OCI-LY7 (cell line): ENCODE measurements around the gene ZMIZ1. TPM values are rescaled to one million over a fixed set of nuclear protein-coding genes. Genes with fewer than 3 reads are reported as not detected.

ENCODE experiments used
- BruUV-seq: library from RNA; stranded (reverse); fragments of 400-500 nt; replicated peaks from 2 replicates; lab custom pipeline; 2021; lab: Mats Ljungman, UMichigan
- CTCF ChIA-PET: fragments of 300-600 bp; sonication (Branson Sonifier 250); formaldehyde crosslinking; loops from one replicate; lab custom pipeline; 2022; ENCODE audit warnings: antibody characterized with exemption; ENCODE audit not compliant: unreplicated experiment; lab: Charles Lee
- POLR2A ChIA-PET: fragments of 300-600 bp; sonication (Branson Sonifier 250); formaldehyde crosslinking; loops from one replicate; lab custom pipeline; 2022; ENCODE audit warnings: antibody characterized with exemption; lab: Charles Lee
- DNase-seq: peaks from one replicate; pipeline ENCODE4 v3.0.0-alpha.2; 2015; ENCODE audit warnings: low spot score
- H2AFZ ChIP-seq: fragments of 200-600 bp; sonication (generic), shearing (Covaris generic); 2 replicates; pipeline ENCODE4 v1.6.1; 2014; ENCODE audit warnings: mild to moderate bottlenecking, antibody characterized with exemption, low read length, moderate library complexity
- H3K27ac ChIP-seq: fragments of 200-600 bp; sonication (generic); 2 replicates; pipeline ENCODE4 v1.5.1; 2014; ENCODE audit warnings: mixed run types, low read depth, mild to moderate bottlenecking, moderate library complexity, low read length, inconsistent platforms; ENCODE audit not compliant: poor library complexity, severe bottlenecking
- H3K36me3 ChIP-seq: fragments of 200-600 bp; sonication (generic); 2 replicates; pipeline ENCODE4 v1.6.1; 2014; ENCODE audit warnings: mild to moderate bottlenecking, antibody characterized with exemption, low read length, moderate library complexity, mixed read lengths; ENCODE audit not compliant: insufficient read depth
- H3K4me1 ChIP-seq: fragments of 200-600 bp; sonication (generic); 2 replicates; pipeline ENCODE4 v1.5.1; 2014; ENCODE audit warnings: mild to moderate bottlenecking, low read length; ENCODE audit not compliant: insufficient read depth, poor library complexity, severe bottlenecking
- H3K4me2 ChIP-seq: fragments of 200-600 bp; sonication (generic); 2 replicates; pipeline ENCODE4 v1.6.1; 2014; ENCODE audit warnings: mild to moderate bottlenecking, low read length
- H3K4me3 ChIP-seq: fragments of 200-600 bp; sonication (generic); 2 replicates; pipeline ENCODE4 v1.5.1; 2014; ENCODE audit warnings: mild to moderate bottlenecking, low read depth, low read length; ENCODE audit not compliant: poor library complexity, severe bottlenecking
- H3K79me2 ChIP-seq: fragments of 200-600 bp; sonication (generic); 2 replicates; pipeline ENCODE4 v1.6.1; 2016; ENCODE audit warnings: low read depth, mild to moderate bottlenecking, low read length, moderate library complexity, mixed read lengths; ENCODE audit not compliant: insufficient read depth
- H3K9me2 ChIP-seq: fragments of 200-600 bp; sonication (generic); 2 replicates; pipeline ENCODE4 v1.6.1; 2016; ENCODE audit warnings: mild to moderate bottlenecking, low read length, mixed read lengths; ENCODE audit not compliant: insufficient read depth
- H3K9me3 ChIP-seq: fragments of 200-600 bp; sonication (generic); 2 replicates; pipeline ENCODE4 v1.6.1; 2014; ENCODE audit warnings: mild to moderate bottlenecking, mixed run types, low read length, mixed read lengths
- H4K20me1 ChIP-seq: fragments of 200-600 bp; sonication (generic); 2 replicates; pipeline ENCODE4 v1.6.1; 2014; ENCODE audit warnings: mild to moderate bottlenecking, antibody characterized with exemption, low read length, moderate library complexity, mixed read lengths; ENCODE audit not compliant: insufficient read depth
- CTCF ChIP-seq: fragments of 200-600 bp; sonication (generic); conservative IDR thresholded peaks from 2 replicates; pipeline ENCODE4 v1.5.1; 2014; ENCODE audit warnings: mild to moderate bottlenecking, antibody characterized with exemption, low read length, moderate library complexity, mixed read lengths
- EZH2phosphoT487 ChIP-seq: fragments of 200-600 bp; sonication (generic); IDR thresholded peaks from 2 replicates; pipeline ENCODE4 v1.6.1; 2018; ENCODE audit warnings: low read depth, borderline replicate concordance, mild to moderate bottlenecking, mixed run types, antibody characterized with exemption, low read length, moderate library complexity, mixed read lengths
- intact Hi-C: fragments of 100-400 bp; cut with micrococcal nuclease; formaldehyde crosslinking; loops from one replicate; pipeline ENCODE4 v1.10.0; 2022; ENCODE audit not compliant: unreplicated experiment
- total RNA-seq, 2 experiments: library from RNA; depleted of rRNA in 1 of 2; stranded (reverse); fragments of >200 nt in 1 of 2; shearing (Covaris generic) in 1 of 2; gene quantifications; 2 replicates each; pipeline ENCODE4 v1.2.3, GENCODE V29; 2014 to 2022

ZMIZ1 gene
- total RNA-seq, 2 experiments from 2014 or later, result 20.4 to 66.9 TPM

- Histone ChIP-seq H3K4me1 (no peaks in the 10 kb centered on the region), H3K4me2 (no peak overlapping the region), H2AFZ (no peak overlapping the region), H3K9me2 (no peaks in the 10 kb centered on the region), H3K4me3 (no peak overlapping the region), H3K79me2 (no peaks in the 10 kb centered on the region), H3K9me3 (no peaks in the 10 kb centered on the region), H4K20me1 (no peaks in the 10 kb centered on the region), H3K27ac (no peak overlapping the region), H3K36me3 (no peaks in the 10 kb centered on the region)
- intact Hi-C loops, result no loop called here
- no peak for DNase-seq
- TF ChIP-seq EZH2phosphoT487 (no peak), CTCF (no peak)
- BruUV-seq, result no TSS peak
- ChIA-PET POLR2A (no interaction called here), CTCF (interaction anchor here (0.6 kb wide), 1 partner anchor 100 kb away, joined by 3 read pairs; no protein-coding TSS in a partner anchor)
These were observed 22.4 kb upstream of the ZMIZ1 start for GRCh38 chr10:79046326-79046725.

GRCh38 chr10:79046741-79047583 is 21.8 kb upstream of the ZMIZ1 start:
- BruUV-seq, result no TSS peak
- TF ChIP-seq CTCF, result no peak
- TF ChIP-seq EZH2phosphoT487, result no peak
- Histone ChIP-seq H3K36me3 (no peaks in the 10 kb centered on the region), H4K20me1 (no peaks in the 10 kb centered on the region), H3K4me1 (no peaks in the 10 kb centered on the region), H3K79me2 (no peaks in the 10 kb centered on the region), H3K4me2 (no peak overlapping the region), H3K4me3 (no peak overlapping the region), H3K9me3 (no peaks in the 10 kb centered on the region), H3K9me2 (no peaks in the 10 kb centered on the region), H3K27ac (no peak overlapping the region), H2AFZ (no peak overlapping the region)
- DNase-seq, result no peak
- ChIA-PET CTCF (interaction anchor here (0.6 kb wide), 1 partner anchor 87 kb away, joined by 3 read pairs; no protein-coding TSS in a partner anchor), POLR2A (interaction anchor here (1.3 kb wide), 1 partner anchor 13 kb away, joined by 3 read pairs; no protein-coding TSS in a partner anchor)
- intact Hi-C loops, result no loop called here

GRCh38 chr10:79047584-79047874 is 21.2 kb upstream of the ZMIZ1 start:
- BruUV-seq, result no TSS peak
- Histone ChIP-seq H3K27ac (no peak overlapping the region), H3K36me3 (no peaks in the 10 kb centered on the region), H3K4me1 (no peaks in the 10 kb centered on the region), H3K9me2 (no peaks in the 10 kb centered on the region), H4K20me1 (no peaks in the 10 kb centered on the region), H2AFZ (no peak overlapping the region), H3K4me3 (no peak overlapping the region), H3K9me3 (no peaks in the 10 kb centered on the region), H3K79me2 (no peaks in the 10 kb centered on the region), H3K4me2 (no peak overlapping the region)
- intact Hi-C loops, result no loop called here
- ChIA-PET POLR2A (interaction anchor here (1.3 kb wide), 1 partner anchor 14 kb away, joined by 3 read pairs; no protein-coding TSS in a partner anchor), CTCF (interaction anchor here (0.6 kb wide), 1 partner anchor 86 kb away, joined by 3 read pairs; no protein-coding TSS in a partner anchor)
- no peak for TF ChIP-seq EZH2phosphoT487
- no peak for TF ChIP-seq CTCF
- no peak for DNase-seq
